Left cardiac atrium (tissue), 4 donors: ENCODE measurements around the gene SNAP29. TPM values are rescaled to one million over a fixed set of nuclear protein-coding genes. Genes with fewer than 3 reads are reported as not detected.
"Not testable (repeated sequence)": the region's sequence is repeated elsewhere in the genome, so short reads cannot be mapped to it uniquely, and the experiment has no call there.

Source experiments
- ATAC-seq, 2 donors: fragments of 200-7000 bp; cut with Tn5 transposase; one replicate each; pipeline ENCODE4 v1.9.1; 2020; ENCODE audit warnings: mild to moderate bottlenecking in 2 of 2, moderate library complexity in 2 of 2
- DNase-seq: peaks from one replicate; pipeline ENCODE4 v3.0.0-alpha.2; 2020
- intact Hi-C, 2 donors: fragments of 100-400 bp; cut with DNase I; formaldehyde crosslinking; loops; one replicate each; pipeline versions ENCODE4 v1.14.1 to v1.15.1; 2022 to 2023
- total RNA-seq, 2 donors: library from RNA; stranded (reverse); fragmentation: NEBNext Ultra II Directional; extraction: Animal tissue kit (Norgen Biotek cat#: 25700); gene quantifications; one replicate each; pipeline ENCODE4 v1.2.1, GENCODE V29; 2021
- donor health status: DM: no; HTN: yes; CAD: no.
- donor health status: DM: no; HTN: yes; CAD: no; lungs with severe emphysema.
- donor health status: DM: yes; HTN: yes; CAD: no.
- donor health status: Dilated cardiomyopathy.

SNAP29 gene
- total RNA-seq, 2 donors from 2014 or later, result 25.4 to 27.9 TPM

DNA sequence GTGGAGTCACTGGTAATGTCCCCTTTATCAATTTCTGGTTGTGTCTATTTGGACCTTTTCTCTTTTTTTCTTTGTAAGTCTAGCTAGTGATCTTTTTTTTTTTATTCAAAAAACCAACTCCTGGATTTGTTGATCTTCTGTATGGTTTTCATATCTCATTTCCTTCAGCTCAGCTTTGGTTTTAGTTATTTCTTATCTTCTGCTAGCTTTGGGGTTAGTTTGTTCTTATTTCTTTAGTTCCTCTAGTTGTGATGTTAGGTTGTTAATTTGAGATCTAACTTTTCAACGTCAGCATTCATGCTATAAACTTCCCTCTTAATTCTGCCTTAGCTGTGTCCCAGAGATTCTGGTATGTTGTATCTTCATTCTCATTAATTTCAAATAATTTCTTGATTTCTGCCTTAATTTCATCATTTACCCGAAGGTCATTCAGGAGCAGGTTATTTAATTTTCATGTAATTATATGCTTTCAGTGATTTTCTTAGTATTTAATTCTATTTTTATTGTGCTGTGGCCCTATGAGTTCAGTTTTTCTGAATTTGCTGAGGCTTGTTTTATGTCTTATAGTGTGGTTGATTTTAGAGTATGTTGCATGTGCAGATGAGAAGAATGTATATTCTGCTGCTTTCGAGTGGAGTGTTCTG, 29.2 kb upstream of the SNAP29 start:
- ATAC-seq (no peak), DNase-seq (no peak)
- intact Hi-C loops, result loop anchor here in 1 of 2 donors (10.0 kb wide), 1 partner anchor 65 kb away; no protein-coding TSS in a partner anchor

DNA sequence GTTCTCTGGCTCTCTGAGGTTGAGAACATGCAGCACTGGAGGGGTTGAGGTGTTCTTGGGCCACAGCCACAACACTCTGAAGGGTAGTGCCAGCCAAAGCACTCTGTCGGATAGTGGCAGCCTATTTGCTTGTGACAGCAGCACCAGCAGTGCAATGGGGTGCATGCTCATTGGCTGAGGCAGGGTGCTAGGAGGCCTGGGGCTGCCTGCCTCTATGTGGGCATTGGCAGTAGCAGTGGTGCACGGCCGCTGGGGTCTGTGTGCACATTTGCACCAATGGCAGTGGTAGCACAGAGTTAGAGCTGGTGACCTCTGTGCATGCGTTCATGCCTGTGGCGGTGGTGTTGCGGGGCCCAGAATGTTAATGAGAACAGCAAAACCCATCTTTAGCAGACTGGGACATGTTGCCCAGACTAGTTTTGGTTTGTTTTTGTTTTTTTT, 25.6 kb upstream of the SNAP29 start:
- DNase-seq, result no peak
- ATAC-seq, result no peak
- intact Hi-C loops, result no loop called here

GRCh38 chr22:20834206-20834605, 24.6 kb upstream of the SNAP29 start:
- DNase-seq (no peak), ATAC-seq (no peak)
- intact Hi-C loops, result no loop called here

GRCh38 chr22:20834725-20835124, 24.1 kb upstream of the SNAP29 start:
- intact Hi-C loops, result no loop called here
- DNase-seq, result no peak
- ATAC-seq, result no peak

GRCh38 chr22:20836987-20837823, 21.6 kb upstream of the SNAP29 start:
- DNase-seq, result no peak
- ATAC-seq, result no peak
- intact Hi-C loops, result no loop called here

GRCh38 chr22:20839354-20839753, 19.5 kb upstream of the SNAP29 start:
- DNase-seq, intact Hi-C loops, ATAC-seq: not testable (repeated sequence)

- ATAC-seq (no peak), DNase-seq (no peak)
- intact Hi-C loops, result no loop called here
Observed at GRCh38 chr22:20839837-20840645, 18.8 kb upstream of the SNAP29 start.

GRCh38 chr22:20840646-20841371, 18.0 kb upstream of the SNAP29 start:
- intact Hi-C loops, result no loop called here
- DNase-seq (no peak), ATAC-seq (no peak)

- intact Hi-C loops, result no loop called here
- ATAC-seq, result no peak
Observed at GRCh38 chr22:20843501-20843900, 15.3 kb upstream of the SNAP29 start.

DNA sequence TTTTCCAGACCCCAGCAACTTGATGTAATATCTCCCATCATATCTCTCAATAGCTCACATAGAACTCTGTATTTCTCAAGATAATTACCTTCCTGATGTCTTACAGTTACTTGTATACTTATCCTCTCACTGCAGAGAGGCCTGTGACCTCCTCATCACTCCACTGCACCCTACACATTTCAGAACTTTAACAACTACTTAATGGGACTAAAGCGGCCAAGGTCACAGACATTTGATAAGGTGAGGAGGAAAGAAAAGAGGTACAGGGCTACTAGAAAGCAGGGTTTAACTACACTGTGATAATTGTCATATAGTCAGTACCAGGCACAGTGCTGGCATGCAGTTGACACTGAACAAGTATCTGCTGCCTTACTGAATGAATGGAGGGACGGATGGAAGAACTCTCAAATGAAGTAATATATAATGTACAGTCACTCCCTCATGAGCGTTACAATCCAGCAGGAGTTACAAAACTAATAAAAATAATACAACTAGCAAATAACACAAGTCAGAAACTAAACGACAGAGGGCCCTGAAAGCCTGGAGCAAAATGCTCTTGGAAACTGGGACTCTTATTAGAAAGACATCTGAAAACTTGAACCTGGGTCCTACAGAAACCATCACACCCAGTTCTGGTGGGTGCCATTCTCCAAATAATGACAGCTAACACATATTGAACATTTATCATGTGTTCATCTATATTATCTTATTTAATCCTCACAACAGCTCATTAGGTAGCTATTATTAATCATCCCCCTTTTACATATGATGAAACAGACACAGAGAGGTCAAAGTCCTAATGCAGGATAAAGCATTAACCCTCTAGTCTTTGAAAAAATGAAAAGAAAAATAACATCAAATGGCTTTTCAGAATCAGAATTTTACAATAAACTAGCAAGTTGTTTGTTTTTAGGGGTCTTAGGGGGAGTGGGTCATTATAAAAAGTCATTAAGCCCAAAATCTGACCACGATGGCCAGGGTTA, 14.5 kb upstream of the SNAP29 start:
- DNase-seq (no peak), ATAC-seq (no peak)
- intact Hi-C loops, result no loop called here

More at GRCh38 chr22:20843501-20843900, 15.3 kb upstream of the SNAP29 start:
- DNase-seq, result no peak

DNA sequence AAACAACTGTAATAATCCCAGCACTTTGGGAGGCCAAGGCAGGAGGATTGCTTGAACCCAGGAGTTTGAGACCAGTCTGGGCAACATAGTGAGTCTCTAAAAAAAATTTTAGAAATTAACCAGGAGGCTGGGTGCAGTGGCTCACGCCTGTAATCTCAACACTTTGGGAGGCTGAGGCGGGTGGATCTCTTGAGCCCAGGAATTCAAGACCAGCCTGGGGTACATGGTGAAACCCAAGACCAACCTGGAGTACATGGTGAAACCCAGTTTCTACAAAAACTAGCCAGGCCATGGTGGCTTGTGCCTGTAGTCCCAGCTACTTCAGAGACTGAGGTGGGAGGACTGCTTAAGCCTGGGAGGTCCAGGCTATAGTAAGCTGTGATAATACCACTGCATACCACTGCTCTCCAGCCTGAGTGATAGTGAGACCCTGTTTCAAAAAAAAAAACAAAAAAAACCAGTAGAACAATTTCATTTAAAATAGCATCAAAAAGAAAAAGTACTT, 11.4 kb upstream of the SNAP29 start:
- DNase-seq (no peak), ATAC-seq (no peak)
- intact Hi-C loops, result no loop called here

DNA sequence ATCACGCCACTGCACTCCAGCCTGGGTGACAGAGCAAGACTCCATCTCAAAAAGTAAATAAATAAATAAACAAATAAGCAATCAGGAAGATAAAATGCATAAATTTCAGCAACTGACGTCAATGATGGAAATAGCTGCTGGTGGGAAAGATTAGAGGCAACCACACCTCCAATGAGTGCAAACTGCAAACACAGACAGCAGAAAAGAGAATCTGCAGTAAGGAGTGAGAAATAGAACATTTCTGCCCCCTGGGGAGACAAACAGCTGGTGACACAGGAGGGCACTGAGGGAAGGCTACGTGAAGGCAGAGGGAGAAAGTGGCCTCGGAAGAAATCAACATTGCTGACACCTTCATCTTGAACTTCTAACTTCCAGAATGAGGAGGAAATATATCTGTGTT, 6.7 kb upstream of the SNAP29 start:
- DNase-seq (no peak), ATAC-seq (no peak)
- intact Hi-C loops, result no loop called here

GRCh38 chr22:20852503-20852902, 6.3 kb upstream of the SNAP29 start:
- ATAC-seq (no peak), DNase-seq (no peak)
- intact Hi-C loops, result no loop called here

DNA sequence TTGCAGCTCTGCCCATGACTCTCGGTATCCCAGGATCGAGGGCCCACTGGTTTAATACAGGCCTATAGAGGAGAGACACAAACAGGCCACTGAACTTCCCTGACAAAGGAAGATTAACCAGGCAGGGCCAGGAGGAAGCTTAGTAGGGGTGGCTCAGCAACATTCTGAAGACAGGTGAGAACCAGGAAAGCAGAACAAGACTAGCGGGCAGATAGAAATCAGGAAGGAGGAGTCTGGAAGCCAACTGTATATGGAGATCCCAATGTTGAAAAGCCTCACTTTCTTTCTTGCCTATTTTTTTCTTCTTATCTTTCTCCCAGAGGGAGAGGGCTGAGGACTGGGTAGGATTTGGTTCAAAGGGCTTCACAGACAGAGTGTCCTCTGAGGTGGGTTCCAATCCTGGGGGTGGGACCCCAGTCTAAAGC, 5.6 kb upstream of the SNAP29 start:
- intact Hi-C loops, result no loop called here
- ATAC-seq (no peak), DNase-seq (no peak)

GRCh38 chr22:20857247-20857643, 1.6 kb upstream of the SNAP29 start:
- DNase-seq, result no peak

DNA sequence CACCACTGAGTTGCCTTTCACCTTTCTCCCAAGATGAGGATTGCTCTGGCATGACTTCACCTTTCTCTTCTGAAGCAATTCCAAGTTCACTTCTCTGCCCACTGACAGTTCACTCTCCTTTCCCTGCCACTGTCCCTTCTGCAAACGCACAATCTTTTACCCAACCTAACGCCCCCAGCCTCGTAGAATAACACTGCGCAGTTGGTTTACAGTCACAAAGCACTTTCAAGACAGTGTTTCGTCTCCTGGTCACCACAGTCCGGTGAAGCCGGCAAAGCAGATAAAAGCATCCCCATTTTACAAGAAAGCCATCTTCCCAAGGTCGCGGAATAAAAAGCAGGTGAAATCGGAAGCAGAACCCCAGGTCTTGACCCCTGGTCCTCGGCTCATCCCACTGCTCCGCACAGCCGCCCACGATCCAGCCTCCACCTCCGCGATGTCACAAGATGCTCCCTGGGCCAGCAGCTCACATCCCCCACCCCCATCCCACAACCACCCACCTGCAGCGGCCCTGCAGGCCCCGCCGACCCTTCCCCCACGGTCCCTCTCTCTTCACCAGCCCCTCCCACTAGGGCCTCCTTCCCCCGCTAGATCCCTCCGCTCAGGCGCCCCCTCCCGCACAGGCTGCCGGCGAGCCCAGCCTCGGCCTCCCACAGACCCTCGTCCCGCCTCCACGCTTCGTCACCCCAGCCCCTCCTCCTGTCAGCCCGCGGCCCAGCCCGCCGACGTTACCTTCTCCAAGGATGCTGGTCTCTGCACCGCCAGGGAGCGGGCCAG, 781 bp upstream of the SNAP29 start:
- ATAC-seq (peak; percentile 84 to 85), DNase-seq (peak; percentile 91)
- intact Hi-C loops, result no loop called here

More at GRCh38 chr22:20857247-20857643, 1.6 kb upstream of the SNAP29 start:
- no peak for ATAC-seq
- intact Hi-C loops, result no loop called here

DNA sequence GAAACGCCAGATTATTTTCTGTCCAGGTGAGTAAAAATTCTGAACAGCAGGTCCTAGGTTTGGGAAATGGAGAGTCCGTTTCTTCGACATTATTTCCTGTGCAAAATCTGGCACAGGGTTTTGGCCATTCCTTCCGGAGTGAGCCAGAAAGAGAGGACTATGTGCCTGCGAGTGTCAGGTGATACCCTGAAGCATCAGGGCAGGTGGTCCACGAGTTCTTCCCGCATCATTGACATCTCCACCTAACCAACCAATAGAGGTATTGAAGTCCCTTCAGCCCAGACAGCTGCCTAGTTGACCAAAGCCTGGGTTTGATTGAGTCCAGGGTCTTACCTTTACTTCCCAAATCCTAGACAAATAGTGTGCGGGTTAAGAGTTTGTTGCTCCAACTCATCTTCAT, 808 bp downstream of the SNAP29 start:
- intact Hi-C loops, result loop anchor here in 1 of 2 donors (10.0 kb wide), 1 partner anchor 65 kb away; no protein-coding TSS in a partner anchor
- DNase-seq (no peak), ATAC-seq (no peak)
